Measurements from ENCODE around the gene ZSCAN22. TPM values are rescaled to one million over a fixed set of nuclear protein-coding genes. Genes with fewer than 3 reads are reported as not detected.

The ZSCAN22 gene
- total RNA-seq, 1 experiment from 2014 or later, result 4.6 TPM

- H3K27ac ChIP-seq (ENCODE audit: low read depth, low read length), result peak overlapping the region; percentile 92
- no peak for TF ChIP-seq RAD21 (IDR thresholded peaks at IDR 0.05; ENCODE audit: low read depth)
- TF ChIP-seq SIN3A (IDR thresholded peaks at IDR 0.05; ENCODE audit: low read depth), result no peak
- no peak for TF ChIP-seq ELF1 (IDR thresholded peaks at IDR 0.05; ENCODE audit: borderline replicate concordance, low read depth)
- no peak for TF ChIP-seq POLR2AphosphoS5 (IDR thresholded peaks at IDR 0.05; ENCODE audit: low read depth, low read length)
- TF ChIP-seq SRF (IDR thresholded peaks at IDR 0.05; ENCODE audit: low read depth), result no peak
- TF ChIP-seq EZH2phosphoT487 (IDR thresholded peaks at IDR 0.05; ENCODE audit: borderline replicate concordance), result no peak
- intact Hi-C loops (cut with micrococcal nuclease), result loop anchor here (1.0 kb wide), 1 partner anchor 19 kb away; the partner anchor contains the start of gene ZNF497
- H3K9me3 ChIP-seq (ENCODE audit: control insufficient read depth in 1 of 2, insufficient read depth in 1 of 2, low read depth in 1 of 2, low read length in 2 of 2), result no peaks in the 10 kb centered on the region
- POLR2A ChIA-PET, result interaction anchor here (0.6 kb wide), 1 partner anchor 139 kb away, joined by 3 read pairs; no protein-coding TSS in a partner anchor
- no peaks in the 10 kb centered on the region for H3K27me3 ChIP-seq (ENCODE audit: insufficient read depth, low read length)
- peak overlapping the region; percentile 100 for H3K4me2 ChIP-seq (ENCODE audit: low read length)
- H3K36me3 ChIP-seq (ENCODE audit: control insufficient read depth in 1 of 2, insufficient read depth in 2 of 2, low read length in 2 of 2), result 0 out of 4 replicates have a peak, but pooled peaks cover 0 to 2% of the 10 kb centered on the region in 2 experiments
- peaks cover 24% of the 10 kb centered on the region for H3K79me2 ChIP-seq (ENCODE audit: insufficient read depth, low read length)
- RAD21 ChIA-PET (ENCODE audit: low non-redundant PET in 1 of 2, low total read pairs in 2 of 2, uncharacterized antibody in 2 of 2, unreplicated experiment in 2 of 2), result no interaction called here
- peak overlapping the region; percentile 89 for H3K9ac ChIP-seq (ENCODE audit: low read length)
- ATAC-seq (no peak), DNase-seq (ENCODE audit: low read depth, low spot score) (no peak)
- no peak overlapping the region for H2AFZ ChIP-seq (ENCODE audit: low read depth, low read length, poor library complexity, severe bottlenecking)
- H3K4me3 ChIP-seq (replicated peaks in 1 of 2; ENCODE audit: low read depth in 1 of 2, low read length in 2 of 2), result peak overlapping the region; percentile 59 to 92
- CTCF ChIA-PET, result no interaction called here
- no peaks in the 10 kb centered on the region for H3K9me2 ChIP-seq (ENCODE audit: insufficient read depth)
- H4K20me1 ChIP-seq (ENCODE audit: insufficient read depth), result no peaks in the 10 kb centered on the region
- BruUV-seq (replicated peaks), result TSS peak; percentile 51
- H3K4me1 ChIP-seq (ENCODE audit: control insufficient read depth in 1 of 2, insufficient read depth in 2 of 2, low read length in 2 of 2), result peaks cover 18 to 40% of the 10 kb centered on the region in 2 experiments
Measured at GRCh38 chr19:58381460-58382212, 54.8 kb downstream of the ZSCAN22 start.

- CTCF ChIA-PET, result no interaction called here
- Histone ChIP-seq H3K9ac (ENCODE audit: low read length) (no peak overlapping the region), H4K20me1 (ENCODE audit: insufficient read depth) (peaks cover 6% of the 10 kb centered on the region; the same call in 1 of the 2 replicates)
Measured at GRCh38 chr19:58382997-58383603, 56.3 kb downstream of the ZSCAN22 start.

More at GRCh38 chr19:58382997-58383603, 56.3 kb downstream of the ZSCAN22 start:
- ATAC-seq, result no peak
- Histone ChIP-seq H3K4me3 (replicated peaks in 1 of 2; ENCODE audit: low read depth in 1 of 2, low read length in 2 of 2) (no peak overlapping the region), H3K27ac (ENCODE audit: low read depth, low read length) (no peak overlapping the region; the same call in 1 of the 2 replicates), H3K9me2 (ENCODE audit: insufficient read depth) (no peaks in the 10 kb centered on the region), H3K36me3 (ENCODE audit: control insufficient read depth in 1 of 2, insufficient read depth in 2 of 2, low read length in 2 of 2) (peaks cover 0 to 11% of the 10 kb centered on the region in 2 experiments; a peak in 1 of 4 replicates), H3K27me3 (ENCODE audit: insufficient read depth, low read length) (no peaks in the 10 kb centered on the region), H3K4me1 (ENCODE audit: control insufficient read depth in 1 of 2, insufficient read depth in 2 of 2, low read length in 2 of 2) (peaks cover 18 to 41% of the 10 kb centered on the region in 2 experiments), H3K4me2 (ENCODE audit: low read length) (no peak overlapping the region), H3K79me2 (ENCODE audit: insufficient read depth, low read length) (peaks cover 34% of the 10 kb centered on the region), H2AFZ (ENCODE audit: low read depth, low read length, poor library complexity, severe bottlenecking) (no peak overlapping the region), H3K9me3 (ENCODE audit: control insufficient read depth in 1 of 2, insufficient read depth in 1 of 2, low read depth in 1 of 2, low read length in 2 of 2) (no peaks in the 10 kb centered on the region)
- DNase-seq (ENCODE audit: low read depth, low spot score), result no peak
- TF ChIP-seq ZBTB33 (IDR thresholded peaks at IDR 0.05; ENCODE audit: extremely low read depth, insufficient replicate concordance, low read length) (no peak), REST (IDR thresholded peaks at IDR 0.05; ENCODE audit: low read depth) (no peak), POLR2AphosphoS5 (IDR thresholded peaks at IDR 0.05; ENCODE audit: low read depth, low read length) (0 out of 2 replicates have a peak, but pooled peaks have one; percentile 10), ZFX (IDR thresholded peaks at IDR 0.05) (no peak), FOSL1 (IDR thresholded peaks at IDR 0.05; ENCODE audit: low read depth) (no peak), ZNF274 (IDR thresholded peaks at IDR 0.05; ENCODE audit: low read depth, low read length) (no peak), SIN3A (IDR thresholded peaks at IDR 0.05; ENCODE audit: low read depth) (no peak)
- RAD21 ChIA-PET (ENCODE audit: low non-redundant PET in 1 of 2, low total read pairs in 2 of 2, uncharacterized antibody in 2 of 2, unreplicated experiment in 2 of 2), result no interaction called here
- POLR2A ChIA-PET, result no interaction called here
- intact Hi-C loops (cut with micrococcal nuclease), result no loop called here
- BruUV-seq (replicated peaks), result no TSS peak
